GM12864 (cell line): ENCODE measurements around the gene LRBA.

Experiments
- DNase-seq: peaks from one replicate; pipeline ENCODE4 v3.0.0-alpha.2; 2011; ENCODE audit warnings: low read depth
- H3K4me3 ChIP-seq: 2 replicates; pipeline ENCODE4 v1.5.1; 2011; ENCODE audit warnings: mild to moderate bottlenecking, low read depth, low read length, control low read depth
- TF ChIP-seq, protein P1 (sequence below): IDR thresholded peaks from 2 replicates; pipeline ENCODE4 v1.5.1; 2011; ENCODE audit warnings: low read depth, mild to moderate bottlenecking, moderate library complexity, low read length, control low read depth, inconsistent platforms; ENCODE audit errors: missing control alignments

Gene LRBA

DNA sequence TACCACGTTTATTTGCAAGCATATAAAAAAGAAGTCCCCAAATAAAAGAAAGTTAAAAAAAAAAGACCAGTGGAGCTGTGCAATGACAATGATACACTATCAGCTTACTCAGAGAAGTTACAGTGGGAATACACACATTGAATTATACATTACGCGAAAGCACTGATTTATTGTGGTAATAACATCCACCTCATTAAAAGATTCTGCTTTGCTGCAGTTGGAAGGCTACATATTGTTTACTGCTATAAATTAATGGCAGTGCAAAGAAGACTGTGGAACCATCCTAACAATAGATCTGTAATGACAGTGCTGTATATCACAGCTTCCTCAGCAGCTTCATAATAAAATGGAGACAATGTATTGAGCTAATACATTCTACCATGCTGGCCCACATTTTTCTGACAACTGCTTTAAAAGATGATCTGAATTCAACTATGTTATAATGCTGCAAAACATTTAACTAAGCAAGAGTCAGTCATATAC is 575.6 kb downstream of the LRBA start:
- H3K4me3 ChIP-seq, result no peak overlapping the region
- no peak for DNase-seq
- TF ChIP-seq, protein P1, sequence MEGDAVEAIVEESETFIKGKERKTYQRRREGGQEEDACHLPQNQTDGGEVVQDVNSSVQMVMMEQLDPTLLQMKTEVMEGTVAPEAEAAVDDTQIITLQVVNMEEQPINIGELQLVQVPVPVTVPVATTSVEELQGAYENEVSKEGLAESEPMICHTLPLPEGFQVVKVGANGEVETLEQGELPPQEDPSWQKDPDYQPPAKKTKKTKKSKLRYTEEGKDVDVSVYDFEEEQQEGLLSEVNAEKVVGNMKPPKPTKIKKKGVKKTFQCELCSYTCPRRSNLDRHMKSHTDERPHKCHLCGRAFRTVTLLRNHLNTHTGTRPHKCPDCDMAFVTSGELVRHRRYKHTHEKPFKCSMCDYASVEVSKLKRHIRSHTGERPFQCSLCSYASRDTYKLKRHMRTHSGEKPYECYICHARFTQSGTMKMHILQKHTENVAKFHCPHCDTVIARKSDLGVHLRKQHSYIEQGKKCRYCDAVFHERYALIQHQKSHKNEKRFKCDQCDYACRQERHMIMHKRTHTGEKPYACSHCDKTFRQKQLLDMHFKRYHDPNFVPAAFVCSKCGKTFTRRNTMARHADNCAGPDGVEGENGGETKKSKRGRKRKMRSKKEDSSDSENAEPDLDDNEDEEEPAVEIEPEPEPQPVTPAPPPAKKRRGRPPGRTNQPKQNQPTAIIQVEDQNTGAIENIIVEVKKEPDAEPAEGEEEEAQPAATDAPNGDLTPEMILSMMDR, result no peak

- no peak overlapping the region for H3K4me3 ChIP-seq
- TF ChIP-seq, protein P1, result no peak
- no peak for DNase-seq
Observed at GRCh38 chr4:150436598-150437370, 578.3 kb downstream of the LRBA start.

- no peak for DNase-seq
- no peak overlapping the region for H3K4me3 ChIP-seq
- TF ChIP-seq, protein P1, result no peak
Observed at GRCh38 chr4:150431221-150431620, 583.9 kb downstream of the LRBA start.

DNA sequence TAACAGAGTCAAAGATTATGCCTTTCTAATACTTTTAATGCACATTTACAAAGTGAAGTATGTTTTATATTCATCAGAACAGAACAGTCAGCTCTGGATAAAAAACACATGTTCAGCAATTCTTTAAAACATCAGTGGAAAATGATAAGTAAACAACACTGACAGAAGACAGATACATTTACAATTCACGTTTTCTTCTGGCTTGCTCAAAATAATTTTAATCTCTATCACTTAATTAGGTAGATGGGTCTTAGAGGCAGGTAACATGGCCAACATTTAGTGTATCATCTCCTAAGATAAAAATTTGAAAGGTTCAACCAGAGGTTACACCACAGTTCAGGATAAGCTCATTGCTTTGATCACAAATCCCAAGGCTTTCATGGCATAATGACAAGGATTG is 589.9 kb downstream of the LRBA start:
- DNase-seq, result no peak
- H3K4me3 ChIP-seq, result no peak overlapping the region
- TF ChIP-seq, protein P1, result no peak

DNA sequence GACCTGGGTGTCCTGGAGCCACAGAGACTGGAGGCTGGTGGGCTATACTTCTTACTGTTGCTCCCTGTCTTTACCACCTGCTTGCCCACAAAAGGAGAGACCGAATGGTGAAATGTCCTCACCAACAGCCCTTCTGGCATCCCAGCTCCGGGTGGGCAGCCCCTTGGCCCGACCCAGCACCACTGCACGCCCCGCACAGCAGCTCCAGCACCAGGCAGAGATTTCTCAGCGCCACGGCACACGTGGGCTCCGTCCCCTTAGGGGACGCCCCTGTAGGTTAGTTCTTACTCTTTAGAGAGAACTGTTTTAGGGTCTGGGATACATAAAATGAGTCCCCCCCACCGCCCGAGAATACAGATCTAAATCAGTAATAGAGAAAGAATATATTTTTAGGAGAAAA is 591.6 kb downstream of the LRBA start:
- DNase-seq, result no peak
- no peak overlapping the region for H3K4me3 ChIP-seq
- TF ChIP-seq, protein P1, result no peak

DNA sequence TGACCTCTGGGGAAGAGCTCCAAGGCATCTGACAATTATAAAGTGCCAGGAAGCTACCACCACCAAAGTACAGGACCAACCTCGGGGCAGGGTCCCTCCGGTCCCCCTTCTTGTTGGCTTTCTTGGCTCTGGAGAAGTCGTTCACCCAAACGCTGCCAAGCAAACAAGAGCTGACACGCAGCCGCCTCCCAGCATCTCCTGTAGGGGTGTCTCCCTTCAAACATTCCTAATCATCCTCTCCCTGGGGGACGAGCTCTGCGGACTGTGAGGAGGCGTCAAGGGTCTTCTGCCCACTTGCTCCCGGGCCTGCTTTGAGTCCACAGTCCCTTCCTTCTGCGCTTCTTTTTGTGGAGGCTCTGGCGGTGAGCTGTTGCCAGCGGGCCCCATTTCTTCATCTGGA is 592.0 kb downstream of the LRBA start:
- TF ChIP-seq, protein P1, result no peak
- no peak for DNase-seq
- H3K4me3 ChIP-seq, result no peak overlapping the region

DNA sequence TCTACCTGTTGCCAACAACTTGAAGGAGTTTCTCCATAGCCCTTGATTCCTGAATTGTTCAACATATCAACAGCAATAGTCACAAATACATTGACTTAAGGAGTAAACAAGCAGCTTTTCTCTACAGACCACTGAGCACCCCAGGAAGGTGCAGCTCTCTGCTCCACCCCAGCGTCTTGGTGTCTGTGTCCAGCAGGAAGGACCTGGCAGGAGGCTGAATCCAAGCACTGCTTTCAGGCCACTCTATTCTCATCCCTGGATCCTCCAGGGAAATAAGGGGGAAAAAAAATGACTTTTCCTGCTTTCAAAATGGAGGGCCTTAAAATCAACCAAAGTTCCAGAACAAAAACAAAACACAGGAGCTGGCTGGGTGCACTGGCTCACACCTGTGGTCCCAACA is 593.5 kb downstream of the LRBA start:
- H3K4me3 ChIP-seq, result no peak overlapping the region
- TF ChIP-seq, protein P1, result no peak
- DNase-seq, result no peak
